ENCODE results near the gene RMRP. TPM values are rescaled to one million over a fixed set of nuclear protein-coding genes. Genes with fewer than 3 reads are reported as not detected.

Gene RMRP
- total RNA-seq, 4 donors from 2014 or later = 115 to 715 (median 367) TPM

DNA sequence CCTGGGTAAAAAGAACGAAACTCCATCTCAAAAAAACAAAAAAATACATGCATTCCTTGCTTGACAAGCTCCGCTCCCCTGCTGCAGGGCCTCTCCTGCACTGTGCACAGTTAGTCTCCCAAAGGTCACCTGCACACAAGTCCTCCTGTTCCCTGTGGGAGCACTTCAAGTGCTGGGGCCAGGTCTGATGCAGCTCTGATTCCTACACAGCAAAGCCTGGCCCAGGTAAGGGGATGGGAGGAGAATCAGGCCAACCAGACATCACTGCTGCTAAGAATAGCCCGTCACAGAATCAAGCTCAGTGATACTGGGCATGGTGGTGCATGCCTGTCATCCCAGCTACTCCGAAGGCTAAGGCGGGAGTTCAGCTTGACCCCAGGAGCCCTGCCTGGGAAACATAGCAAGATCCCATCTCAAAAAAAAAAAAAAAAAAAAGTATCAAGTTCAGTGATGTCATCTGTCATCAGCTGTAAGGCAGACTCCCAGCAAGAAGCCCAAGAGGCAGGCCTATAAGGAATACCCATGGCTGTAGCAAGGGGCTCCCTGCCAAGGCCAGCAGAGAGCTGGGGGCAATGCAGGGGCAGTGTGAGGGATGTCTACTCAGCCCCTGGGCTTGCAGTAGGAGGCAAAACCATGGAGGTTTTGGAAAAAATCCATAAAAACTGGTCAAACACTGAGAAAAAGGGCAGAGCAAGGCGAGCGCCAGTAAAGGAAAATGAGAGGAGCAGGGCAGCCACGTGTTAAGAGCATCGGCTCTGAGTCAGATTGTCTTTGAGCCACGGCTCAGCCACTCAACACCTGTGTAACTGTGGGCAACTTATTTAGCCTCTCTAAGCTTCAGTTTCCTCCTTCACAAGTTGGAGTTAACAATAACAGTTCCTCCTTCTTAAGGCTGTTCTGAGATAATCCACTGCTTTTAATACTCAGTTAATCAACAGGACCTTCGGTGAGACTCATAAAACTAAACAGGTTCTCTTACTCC is 28.7 kb upstream of the RMRP start:
- Histone ChIP-seq H3K9me3 (no peaks in the 10 kb centered on the region), H3K27me3 (no peaks in the 10 kb centered on the region), H3K4me3 (peak overlapping the region; percentile 16 to 96 (median 85)), H3K36me3 (peaks cover 0 to 32% of the 10 kb centered on the region in 2 donors), H3K27ac (peak overlapping the region; percentile 97 to 99 (median 98)), H3K4me1 (peaks cover 40 to 51% of the 10 kb centered on the region in 2 donors)
- ATAC-seq = peak; percentile 39 to 45
- in situ Hi-C loops (cut with MboI; ENCODE audit: low sequenced_read_pairs in 4 of 4) = no loop called here
- peak; percentile 41 to 80 for DNase-seq
- TF ChIP-seq POLR2A (IDR thresholded peaks at IDR 0.05) = peak in 1 of 2 donors; percentile 49
- TF ChIP-seq, protein P1, sequence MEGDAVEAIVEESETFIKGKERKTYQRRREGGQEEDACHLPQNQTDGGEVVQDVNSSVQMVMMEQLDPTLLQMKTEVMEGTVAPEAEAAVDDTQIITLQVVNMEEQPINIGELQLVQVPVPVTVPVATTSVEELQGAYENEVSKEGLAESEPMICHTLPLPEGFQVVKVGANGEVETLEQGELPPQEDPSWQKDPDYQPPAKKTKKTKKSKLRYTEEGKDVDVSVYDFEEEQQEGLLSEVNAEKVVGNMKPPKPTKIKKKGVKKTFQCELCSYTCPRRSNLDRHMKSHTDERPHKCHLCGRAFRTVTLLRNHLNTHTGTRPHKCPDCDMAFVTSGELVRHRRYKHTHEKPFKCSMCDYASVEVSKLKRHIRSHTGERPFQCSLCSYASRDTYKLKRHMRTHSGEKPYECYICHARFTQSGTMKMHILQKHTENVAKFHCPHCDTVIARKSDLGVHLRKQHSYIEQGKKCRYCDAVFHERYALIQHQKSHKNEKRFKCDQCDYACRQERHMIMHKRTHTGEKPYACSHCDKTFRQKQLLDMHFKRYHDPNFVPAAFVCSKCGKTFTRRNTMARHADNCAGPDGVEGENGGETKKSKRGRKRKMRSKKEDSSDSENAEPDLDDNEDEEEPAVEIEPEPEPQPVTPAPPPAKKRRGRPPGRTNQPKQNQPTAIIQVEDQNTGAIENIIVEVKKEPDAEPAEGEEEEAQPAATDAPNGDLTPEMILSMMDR (IDR thresholded peaks at IDR 0.05 in 4 of 5, conservative IDR thresholded peaks at IDR 0.05 in 1 of 5) = no peak
- intact Hi-C loops (cut with DNase I; ENCODE audit: low total_unique reads) = loop anchor here (5.0 kb wide), 1 partner anchor 694 kb away; no protein-coding TSS in a partner anchor

DNA sequence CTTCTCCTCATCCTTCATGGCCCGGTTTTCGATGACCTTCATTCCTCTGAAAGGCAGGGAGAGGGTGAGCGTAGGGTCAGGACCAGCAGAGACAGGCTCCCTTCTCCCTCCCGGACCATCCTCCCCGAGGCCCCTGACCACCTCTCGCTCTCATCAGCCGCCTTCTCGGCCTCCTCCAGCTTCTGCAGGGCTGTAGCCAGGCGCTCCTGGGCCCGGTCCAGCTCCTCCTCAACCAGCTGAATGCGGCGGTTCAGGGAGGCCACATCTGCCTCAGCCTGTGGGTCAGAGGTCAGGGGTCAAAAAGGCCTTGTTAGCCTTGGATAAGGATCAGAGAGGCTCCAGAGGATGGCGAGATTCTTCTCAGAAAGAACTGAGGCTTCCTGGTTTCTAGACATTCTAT is 27.7 kb upstream of the RMRP start:
- in situ Hi-C loops (cut with MboI; ENCODE audit: low sequenced_read_pairs in 4 of 4) (no loop called here), intact Hi-C loops (cut with DNase I; ENCODE audit: low total_unique reads) (loop anchor here (5.0 kb wide), 1 partner anchor 693 kb away; no protein-coding TSS in a partner anchor)
- peaks cover 0 to 32% of the 10 kb centered on the region in 2 donors for H3K36me3 ChIP-seq
- no peaks in the 10 kb centered on the region for H3K9me3 ChIP-seq
- ATAC-seq (no peak), DNase-seq (no peak)
- peak overlapping the region; percentile 97 to 99 (median 98) for H3K27ac ChIP-seq
- no peaks in the 10 kb centered on the region for H3K27me3 ChIP-seq
- H3K4me1 ChIP-seq = peaks cover 40 to 51% of the 10 kb centered on the region in 2 donors
- peak overlapping the region in 1 of 4 donors; percentile 77 for H3K4me3 ChIP-seq
- TF ChIP-seq, protein P1 (IDR thresholded peaks at IDR 0.05 in 4 of 5, conservative IDR thresholded peaks at IDR 0.05 in 1 of 5) = no peak
- TF ChIP-seq POLR2A (IDR thresholded peaks at IDR 0.05) = no peak

DNA sequence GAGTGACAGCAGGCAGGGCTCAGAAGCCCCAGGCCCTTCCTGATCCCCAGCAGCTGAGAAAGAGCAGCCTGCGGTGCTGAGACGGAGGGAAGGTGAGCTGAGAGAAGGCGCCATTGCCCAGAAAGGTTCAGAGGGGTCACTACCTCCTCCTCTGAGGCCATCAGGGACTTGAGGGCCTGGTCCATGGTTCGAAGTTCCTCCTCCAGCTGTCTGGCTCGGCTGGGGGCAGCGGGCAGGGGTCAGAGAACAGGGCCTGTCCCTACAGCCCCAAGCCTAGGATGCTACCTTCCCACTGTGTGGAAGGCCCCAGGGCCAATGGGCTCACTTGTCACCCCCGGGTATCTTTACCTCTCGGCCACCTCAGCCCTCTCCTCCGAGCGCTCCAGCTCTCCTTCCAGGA is 27.1 kb upstream of the RMRP start:
- Histone ChIP-seq H3K27me3 (no peaks in the 10 kb centered on the region), H3K9me3 (no peaks in the 10 kb centered on the region), H3K4me3 (no peak overlapping the region), H3K4me1 (peaks cover 40 to 51% of the 10 kb centered on the region in 2 donors), H3K27ac (peak overlapping the region; percentile 97 to 99 (median 98)), H3K36me3 (peaks cover 0 to 32% of the 10 kb centered on the region in 2 donors)
- DNase-seq = no peak
- intact Hi-C loops (cut with DNase I; ENCODE audit: low total_unique reads) = loop anchor here (5.0 kb wide), 1 partner anchor 693 kb away; no protein-coding TSS in a partner anchor
- ATAC-seq = no peak
- in situ Hi-C loops (cut with MboI; ENCODE audit: low sequenced_read_pairs in 4 of 4) = no loop called here
- TF ChIP-seq, protein P1 (IDR thresholded peaks at IDR 0.05 in 4 of 5, conservative IDR thresholded peaks at IDR 0.05 in 1 of 5) = no peak
- no peak for TF ChIP-seq POLR2A (IDR thresholded peaks at IDR 0.05)

DNA sequence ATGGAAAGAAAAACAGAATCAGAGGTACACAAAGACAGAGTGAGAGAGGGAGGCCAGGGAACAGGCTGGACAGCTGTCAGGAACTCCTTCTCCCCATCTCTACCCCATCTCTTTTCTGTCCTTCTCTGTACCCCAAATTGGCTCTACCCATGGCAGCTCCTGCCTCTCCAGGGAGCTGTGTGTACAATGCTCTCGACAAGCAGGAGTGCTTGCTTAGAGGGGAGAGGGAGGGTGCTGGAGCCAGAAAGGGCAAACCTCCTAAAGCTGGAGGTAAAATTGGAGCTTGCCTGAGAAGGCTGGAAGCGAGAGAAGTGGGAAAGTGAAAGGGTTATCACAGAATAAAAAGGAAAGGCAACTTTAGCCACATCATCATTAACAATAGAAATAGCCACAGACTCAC is 25.5 kb upstream of the RMRP start:
- TF ChIP-seq, protein P1 (IDR thresholded peaks at IDR 0.05 in 4 of 5, conservative IDR thresholded peaks at IDR 0.05 in 1 of 5) = no peak
- no peak for TF ChIP-seq POLR2A (IDR thresholded peaks at IDR 0.05)
- H3K4me3 ChIP-seq = no peak overlapping the region
- no peaks in the 10 kb centered on the region for H3K9me3 ChIP-seq
- intact Hi-C loops (cut with DNase I; ENCODE audit: low total_unique reads) (no loop called here), in situ Hi-C loops (cut with MboI; ENCODE audit: low sequenced_read_pairs in 4 of 4) (no loop called here)
- peak overlapping the region; percentile 48 to 99 (median 98) for H3K27ac ChIP-seq
- peaks cover 33 to 41% of the 10 kb centered on the region in 2 donors for H3K4me1 ChIP-seq
- H3K27me3 ChIP-seq = no peaks in the 10 kb centered on the region
- no peak for ATAC-seq
- H3K36me3 ChIP-seq = peaks cover 0 to 32% of the 10 kb centered on the region in 2 donors
- DNase-seq = no peak
